PC-9 (cell line): ENCODE measurements around the gene PYDC1.

Source experiments
- EZH2 ChIP-seq: fragments of 200-600 bp; sonication (generic); IDR thresholded peaks from 2 replicates; pipeline ENCODE4 v1.8.0; 2017; ENCODE audit warnings: antibody characterized with exemption, low read depth
- TF ChIP-seq, protein P1 (sequence below): fragments of 200-600 bp; sonication (generic); conservative IDR thresholded peaks from 2 replicates; pipeline ENCODE4 v1.6.1; 2017; ENCODE audit warnings: mixed run types, antibody characterized with exemption, mild to moderate bottlenecking, moderate library complexity

DNA sequence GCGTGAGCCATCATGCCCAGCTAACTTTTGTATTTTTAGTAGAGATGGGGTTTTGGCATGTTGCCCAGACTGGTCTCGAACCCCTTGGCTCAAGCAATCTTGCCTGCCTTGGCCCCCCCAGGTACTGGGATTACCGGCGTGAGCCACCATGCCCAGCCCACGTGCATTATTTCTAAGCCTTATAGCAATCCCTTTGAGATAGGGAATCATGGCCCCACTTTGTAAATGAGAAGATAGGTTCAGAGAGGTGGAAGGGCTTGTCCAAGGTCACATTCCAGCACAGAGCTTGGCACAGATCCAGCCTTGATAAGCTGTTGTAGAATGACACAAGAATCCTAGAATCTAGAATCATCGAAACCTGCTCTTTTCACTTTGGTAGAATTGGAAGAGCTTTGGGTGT lies 10.2 kb downstream of the PYDC1 start:
- TF ChIP-seq, protein P1, sequence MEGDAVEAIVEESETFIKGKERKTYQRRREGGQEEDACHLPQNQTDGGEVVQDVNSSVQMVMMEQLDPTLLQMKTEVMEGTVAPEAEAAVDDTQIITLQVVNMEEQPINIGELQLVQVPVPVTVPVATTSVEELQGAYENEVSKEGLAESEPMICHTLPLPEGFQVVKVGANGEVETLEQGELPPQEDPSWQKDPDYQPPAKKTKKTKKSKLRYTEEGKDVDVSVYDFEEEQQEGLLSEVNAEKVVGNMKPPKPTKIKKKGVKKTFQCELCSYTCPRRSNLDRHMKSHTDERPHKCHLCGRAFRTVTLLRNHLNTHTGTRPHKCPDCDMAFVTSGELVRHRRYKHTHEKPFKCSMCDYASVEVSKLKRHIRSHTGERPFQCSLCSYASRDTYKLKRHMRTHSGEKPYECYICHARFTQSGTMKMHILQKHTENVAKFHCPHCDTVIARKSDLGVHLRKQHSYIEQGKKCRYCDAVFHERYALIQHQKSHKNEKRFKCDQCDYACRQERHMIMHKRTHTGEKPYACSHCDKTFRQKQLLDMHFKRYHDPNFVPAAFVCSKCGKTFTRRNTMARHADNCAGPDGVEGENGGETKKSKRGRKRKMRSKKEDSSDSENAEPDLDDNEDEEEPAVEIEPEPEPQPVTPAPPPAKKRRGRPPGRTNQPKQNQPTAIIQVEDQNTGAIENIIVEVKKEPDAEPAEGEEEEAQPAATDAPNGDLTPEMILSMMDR, result no peak
- no peak for TF ChIP-seq EZH2
